Measurements from ENCODE around the gene ST6GAL2.

The ST6GAL2 gene

DNA sequence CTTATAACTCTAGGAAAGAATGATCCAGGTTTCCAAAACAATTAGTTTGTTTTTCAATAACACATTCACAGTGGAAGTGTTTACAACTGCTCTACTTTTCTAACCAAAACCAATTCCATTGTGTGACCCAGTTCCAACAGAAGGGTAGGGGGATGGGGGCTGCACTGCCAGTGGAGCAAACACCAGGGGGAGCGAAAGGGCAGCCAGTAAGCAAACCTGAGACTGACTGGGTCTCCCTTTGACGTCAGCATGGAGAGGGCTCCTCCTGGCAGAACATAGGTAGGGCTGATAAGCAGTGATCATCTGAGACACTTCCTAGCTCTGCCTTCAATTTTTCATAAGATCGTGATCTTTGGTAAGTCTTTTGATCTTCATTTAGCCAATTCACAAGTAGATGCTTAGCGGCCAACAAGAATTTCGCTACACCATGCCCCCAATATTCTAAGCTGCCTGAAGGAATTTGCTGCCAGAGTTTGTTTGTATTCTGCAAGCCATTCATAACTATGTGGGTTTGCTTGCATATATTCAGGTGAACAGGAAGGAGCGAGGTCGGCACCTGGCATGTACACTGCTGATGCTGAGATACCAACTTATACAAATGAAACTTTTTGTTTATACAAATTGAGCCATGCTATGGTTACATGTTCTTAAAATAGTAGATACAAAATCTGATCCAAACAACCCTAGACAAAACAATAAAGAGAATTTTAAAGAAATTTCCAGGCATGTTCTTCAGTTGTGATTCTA is 45.9 kb downstream of the ST6GAL2 start:
- TF ChIP-seq, protein P1, sequence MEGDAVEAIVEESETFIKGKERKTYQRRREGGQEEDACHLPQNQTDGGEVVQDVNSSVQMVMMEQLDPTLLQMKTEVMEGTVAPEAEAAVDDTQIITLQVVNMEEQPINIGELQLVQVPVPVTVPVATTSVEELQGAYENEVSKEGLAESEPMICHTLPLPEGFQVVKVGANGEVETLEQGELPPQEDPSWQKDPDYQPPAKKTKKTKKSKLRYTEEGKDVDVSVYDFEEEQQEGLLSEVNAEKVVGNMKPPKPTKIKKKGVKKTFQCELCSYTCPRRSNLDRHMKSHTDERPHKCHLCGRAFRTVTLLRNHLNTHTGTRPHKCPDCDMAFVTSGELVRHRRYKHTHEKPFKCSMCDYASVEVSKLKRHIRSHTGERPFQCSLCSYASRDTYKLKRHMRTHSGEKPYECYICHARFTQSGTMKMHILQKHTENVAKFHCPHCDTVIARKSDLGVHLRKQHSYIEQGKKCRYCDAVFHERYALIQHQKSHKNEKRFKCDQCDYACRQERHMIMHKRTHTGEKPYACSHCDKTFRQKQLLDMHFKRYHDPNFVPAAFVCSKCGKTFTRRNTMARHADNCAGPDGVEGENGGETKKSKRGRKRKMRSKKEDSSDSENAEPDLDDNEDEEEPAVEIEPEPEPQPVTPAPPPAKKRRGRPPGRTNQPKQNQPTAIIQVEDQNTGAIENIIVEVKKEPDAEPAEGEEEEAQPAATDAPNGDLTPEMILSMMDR (IDR thresholded peaks at IDR 0.05; ENCODE audit: low read depth, low read length) = no peak
- H3K4me3 ChIP-seq (ENCODE audit: low read depth, low read length) = no peak overlapping the region

DNA sequence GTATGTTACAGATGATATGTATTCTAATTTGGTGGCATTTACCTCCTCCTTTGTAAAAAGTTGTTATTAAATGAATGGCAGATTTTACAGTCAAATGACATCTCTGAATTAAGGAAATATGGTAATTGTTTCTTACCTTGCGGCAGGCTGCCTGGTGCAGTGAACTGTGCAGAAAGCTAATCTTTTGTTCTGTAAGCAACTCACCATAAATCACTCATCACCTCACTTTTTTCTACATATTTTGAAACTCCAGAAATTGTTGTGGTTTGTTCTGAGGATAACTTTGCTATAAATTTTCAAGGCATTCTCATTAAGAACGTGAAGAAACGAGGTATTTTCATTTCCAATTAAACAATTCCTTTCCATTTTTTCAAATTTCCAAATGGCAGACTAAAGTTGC is 52.7 kb downstream of the ST6GAL2 start:
- TF ChIP-seq, protein P1 (IDR thresholded peaks at IDR 0.05; ENCODE audit: low read depth, low read length) = no peak
- no peak overlapping the region for H3K4me3 ChIP-seq (ENCODE audit: low read depth, low read length)

DNA sequence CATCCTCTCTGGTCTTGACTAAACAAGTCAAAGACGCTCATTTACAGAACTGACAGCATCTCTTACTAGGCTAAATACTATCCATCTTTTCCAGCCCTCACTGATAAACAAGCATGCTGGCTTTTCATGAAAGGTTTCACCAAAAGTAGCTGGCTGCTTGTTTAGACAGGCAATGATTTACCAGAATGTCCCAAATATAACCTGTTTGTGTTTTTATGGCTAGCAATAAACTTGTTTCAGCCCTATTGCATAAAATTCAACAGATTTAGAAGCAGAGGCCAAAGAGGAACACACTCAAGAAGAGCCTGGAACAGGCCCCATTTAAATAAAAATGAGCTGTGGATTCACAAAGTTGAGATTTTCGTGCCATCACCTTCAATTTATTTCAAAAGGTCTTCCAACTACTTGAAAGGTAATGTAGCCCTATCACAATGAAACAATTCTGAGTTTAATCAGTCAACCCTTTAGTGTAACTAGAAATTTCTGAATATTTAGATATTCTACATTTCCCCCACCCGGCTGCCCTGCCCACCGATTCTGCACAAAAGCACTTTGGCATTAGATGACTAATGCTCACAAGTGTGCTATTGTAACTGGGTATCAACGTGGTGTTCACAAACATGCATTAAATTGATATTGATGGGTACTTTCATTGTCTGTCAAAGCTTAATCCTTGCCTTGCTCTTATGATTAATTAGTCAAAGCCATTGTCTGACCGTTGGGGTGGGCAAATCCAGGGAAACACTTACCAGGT is 54.0 kb downstream of the ST6GAL2 start:
- TF ChIP-seq, protein P1 (IDR thresholded peaks at IDR 0.05; ENCODE audit: low read depth, low read length) = no peak
- H3K4me3 ChIP-seq (ENCODE audit: low read depth, low read length) = no peak overlapping the region

DNA sequence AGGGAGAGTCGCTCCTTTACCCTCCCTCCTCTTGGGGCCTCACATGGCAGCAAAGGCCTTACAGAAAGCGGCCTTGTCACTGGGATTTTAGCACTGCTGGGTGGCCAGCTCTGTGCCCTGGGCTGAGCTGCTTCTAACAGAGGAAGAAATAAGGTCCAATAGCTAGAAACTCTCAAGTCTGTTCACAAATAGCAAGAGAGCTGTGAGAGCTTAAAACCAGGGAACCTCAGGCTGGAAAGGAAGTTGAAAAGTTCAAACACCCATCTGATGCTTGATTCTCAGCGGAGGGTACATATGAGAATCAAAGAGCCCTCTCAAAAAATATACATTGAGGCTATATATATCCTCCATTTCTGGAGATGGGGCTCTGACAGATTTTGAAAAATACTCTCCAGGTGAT is 54.7 kb downstream of the ST6GAL2 start:
- TF ChIP-seq, protein P1 (IDR thresholded peaks at IDR 0.05; ENCODE audit: low read depth, low read length) = no peak
- H3K4me3 ChIP-seq (ENCODE audit: low read depth, low read length) = no peak overlapping the region

DNA sequence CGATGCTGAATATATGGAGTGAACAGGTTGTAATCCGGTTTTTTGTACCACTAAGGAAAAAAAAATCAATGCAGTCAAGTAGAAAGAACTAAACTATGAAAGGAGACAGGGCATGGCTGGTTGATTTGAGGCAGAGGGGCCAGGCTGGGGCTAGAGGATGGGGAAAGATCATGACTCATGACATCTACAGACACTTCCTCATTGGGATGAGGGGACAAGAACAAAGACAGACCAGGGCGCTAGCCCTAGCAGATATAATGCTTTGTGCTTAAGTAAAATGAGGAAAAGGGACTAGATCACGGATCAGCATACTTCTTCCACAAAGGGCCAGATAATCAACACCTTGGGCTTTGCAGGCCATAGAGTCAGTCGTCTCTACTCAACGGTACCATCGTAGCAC is 55.8 kb downstream of the ST6GAL2 start:
- H3K4me3 ChIP-seq (ENCODE audit: low read depth, low read length) = no peak overlapping the region
- TF ChIP-seq, protein P1 (IDR thresholded peaks at IDR 0.05; ENCODE audit: low read depth, low read length) = no peak

DNA sequence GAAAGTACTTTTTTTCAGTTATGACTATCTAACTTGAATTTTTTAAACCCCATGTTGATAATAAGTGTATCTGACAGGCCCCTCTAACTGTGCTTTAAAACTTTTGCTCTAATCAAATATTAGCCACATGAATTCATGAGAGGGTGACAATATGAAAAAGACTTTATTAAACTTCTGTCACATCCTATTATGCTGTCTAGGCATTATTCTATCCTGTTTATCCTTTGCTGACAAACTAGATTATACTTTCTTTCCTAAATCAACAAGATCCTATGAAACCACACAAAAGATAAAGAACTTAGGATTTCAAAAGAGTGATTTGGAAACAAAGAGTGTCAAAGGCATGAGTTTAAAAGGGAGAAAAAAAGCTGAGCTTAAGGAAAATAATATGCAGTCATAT is 57.8 kb downstream of the ST6GAL2 start:
- H3K4me3 ChIP-seq (ENCODE audit: low read depth, low read length) = no peak overlapping the region
- TF ChIP-seq, protein P1 (IDR thresholded peaks at IDR 0.05; ENCODE audit: low read depth, low read length) = no peak

DNA sequence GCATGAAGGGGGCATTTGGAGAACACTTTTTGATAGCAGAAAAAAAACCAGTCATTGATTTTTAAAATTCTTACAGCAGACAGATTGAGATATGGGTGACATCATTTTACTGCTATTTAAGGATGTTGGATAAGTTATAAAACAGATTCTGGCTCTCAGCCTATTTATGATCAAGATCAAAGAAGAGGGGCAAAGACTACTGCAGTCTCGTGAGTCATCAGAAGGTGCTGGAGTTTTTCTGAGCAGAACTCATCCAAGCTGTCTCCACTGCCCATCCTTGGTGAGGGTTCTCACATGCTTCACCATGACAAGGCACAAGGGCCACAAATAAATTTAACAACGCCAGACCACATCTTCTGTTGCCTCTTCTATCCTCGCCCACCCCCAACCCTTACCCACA is 58.8 kb downstream of the ST6GAL2 start:
- TF ChIP-seq, protein P1 (IDR thresholded peaks at IDR 0.05; ENCODE audit: low read depth, low read length) = no peak
- H3K4me3 ChIP-seq (ENCODE audit: low read depth, low read length) = no peak overlapping the region

Measured in WI38 (cell line).